ENCODE results near the gene ACOX3.

GRCh38 chr4:8472158-8472688 is 31.7 kb upstream of the ACOX3 start:
- TF ChIP-seq CTCF (IDR thresholded peaks at IDR 0.05; ENCODE audit: low read length) (no peak), EZH2 (IDR thresholded peaks at IDR 0.05; ENCODE audit: borderline replicate concordance, low read length) (no peak)
